Measurements from ENCODE around the gene POC1A.
"Not testable (repeated sequence)": the region's sequence is repeated elsewhere in the genome, so short reads cannot be mapped to it uniquely, and the experiment has no call there.

POC1A gene

DNA sequence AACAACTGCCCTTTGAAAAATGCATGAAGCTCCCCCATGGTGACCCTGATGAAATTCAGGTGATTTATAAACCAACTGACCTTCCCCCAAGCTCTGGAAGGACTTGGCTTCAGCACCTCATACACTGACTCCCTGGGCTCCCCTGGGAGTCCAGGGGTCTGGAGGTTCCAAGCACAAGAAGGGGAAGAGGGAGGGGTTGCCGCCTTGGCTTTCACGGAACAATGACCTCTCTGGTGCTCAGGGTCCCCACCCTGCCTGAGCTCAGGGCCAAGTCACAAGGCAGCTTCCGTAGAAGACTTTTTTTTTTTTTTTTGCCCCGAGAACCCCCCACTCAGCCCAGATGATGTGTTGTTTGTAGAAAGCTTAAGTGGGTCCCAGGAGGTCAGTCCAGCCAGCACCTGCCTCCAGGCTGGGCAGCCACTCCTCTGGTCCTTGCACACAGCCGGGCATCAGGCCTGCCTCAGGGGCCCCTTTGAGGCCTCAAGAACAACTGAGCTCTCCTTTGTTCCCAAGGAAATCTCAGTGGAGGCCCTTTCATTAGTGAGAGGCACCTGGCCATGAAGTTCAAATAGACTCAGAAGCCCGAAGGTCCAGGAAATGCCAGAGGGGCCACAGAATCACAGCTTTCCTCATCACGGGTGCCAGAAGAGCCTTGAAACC lies 29.7 kb upstream of the POC1A start:
- DNase-seq = no peak

DNA sequence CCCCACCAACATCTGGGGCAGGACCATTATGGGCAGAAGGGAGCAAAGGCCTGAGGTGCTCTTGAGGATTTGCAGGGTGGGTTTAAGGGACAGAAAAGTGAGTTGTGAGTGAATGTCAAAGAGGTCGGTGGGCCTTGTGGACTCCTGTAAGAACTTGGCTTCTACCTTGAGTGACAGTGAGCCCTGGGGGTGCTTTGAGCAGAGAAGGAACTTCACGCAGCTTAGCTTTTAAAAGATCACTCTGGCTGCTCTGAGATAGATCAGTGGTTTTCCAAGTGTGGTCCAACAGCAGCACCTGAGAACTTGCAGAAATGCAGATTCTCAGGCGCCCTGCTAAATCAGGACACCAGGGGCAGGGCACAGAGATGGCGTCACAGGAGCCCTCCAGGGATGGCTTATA lies 28.5 kb upstream of the POC1A start:
- DNase-seq = no peak

DNA sequence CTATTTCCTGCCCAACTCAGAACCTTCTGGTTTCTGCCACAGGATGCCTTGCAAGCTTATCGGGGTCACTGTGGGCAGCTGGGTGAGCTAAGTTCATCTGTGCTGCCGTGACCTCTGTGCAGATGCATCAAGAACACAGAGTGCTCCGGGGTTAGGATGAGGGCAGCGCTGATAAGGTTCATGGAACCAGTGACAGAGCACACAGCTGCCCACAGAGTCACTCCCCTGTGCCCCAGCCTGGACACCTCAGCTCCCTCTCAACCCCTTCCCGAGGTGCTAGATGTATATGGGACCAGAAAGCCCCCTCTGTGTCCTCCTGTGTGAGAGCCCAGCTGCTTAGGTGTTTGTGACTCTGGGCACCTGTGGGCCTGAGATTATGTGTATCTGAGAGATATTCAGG lies 28.0 kb upstream of the POC1A start:
- no peak for DNase-seq

GRCh38 chr3:52181543-52181942 lies 27.3 kb upstream of the POC1A start:
- DNase-seq = no peak

DNA sequence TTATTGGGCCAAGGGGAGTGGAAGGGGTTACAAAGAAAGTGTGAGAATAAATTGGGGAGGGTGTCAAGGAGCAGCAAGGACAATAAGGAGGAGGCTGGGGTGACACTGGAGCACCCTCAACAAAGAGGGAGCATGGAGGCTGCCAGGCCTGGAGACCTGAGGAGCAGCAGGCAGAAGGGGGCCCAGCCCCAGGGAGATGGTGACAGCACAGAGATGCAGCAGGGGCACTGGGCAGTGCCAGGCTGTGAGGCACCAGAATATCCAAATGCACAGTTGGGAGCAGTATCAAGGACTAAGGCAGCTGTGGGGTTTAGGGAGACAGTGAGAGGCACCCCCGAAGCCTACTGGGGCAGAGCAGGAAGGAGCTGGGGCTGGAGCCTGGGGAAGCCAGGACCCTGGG lies 24.3 kb upstream of the POC1A start:
- no peak for DNase-seq

DNA sequence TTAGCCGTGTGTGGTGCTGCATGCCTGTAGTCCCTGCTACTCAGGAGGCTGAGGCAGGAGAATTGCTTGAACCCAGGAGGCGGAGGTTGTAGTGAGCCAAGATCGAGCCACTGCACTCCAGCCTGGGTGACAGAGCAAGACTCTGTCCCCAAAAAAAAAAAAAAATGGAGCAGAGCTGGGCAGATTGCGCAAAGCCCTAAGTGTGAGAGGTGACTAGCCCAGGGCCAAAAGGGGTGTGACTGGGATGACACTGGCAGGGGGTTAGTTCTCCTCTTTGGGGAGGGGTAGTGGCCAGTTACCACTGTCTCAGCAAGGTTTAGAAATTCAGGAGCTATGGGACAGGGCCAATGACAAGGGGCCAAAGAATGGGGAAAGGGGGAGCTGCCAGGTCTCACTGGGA lies 23.9 kb upstream of the POC1A start:
- DNase-seq = not testable (repeated sequence)

- DNase-seq = no peak
These were observed 23.4 kb upstream of the POC1A start for GRCh38 chr3:52177701-52178042.

- DNase-seq = no peak
These were observed 22.9 kb upstream of the POC1A start for GRCh38 chr3:52176951-52177700.

DNA sequence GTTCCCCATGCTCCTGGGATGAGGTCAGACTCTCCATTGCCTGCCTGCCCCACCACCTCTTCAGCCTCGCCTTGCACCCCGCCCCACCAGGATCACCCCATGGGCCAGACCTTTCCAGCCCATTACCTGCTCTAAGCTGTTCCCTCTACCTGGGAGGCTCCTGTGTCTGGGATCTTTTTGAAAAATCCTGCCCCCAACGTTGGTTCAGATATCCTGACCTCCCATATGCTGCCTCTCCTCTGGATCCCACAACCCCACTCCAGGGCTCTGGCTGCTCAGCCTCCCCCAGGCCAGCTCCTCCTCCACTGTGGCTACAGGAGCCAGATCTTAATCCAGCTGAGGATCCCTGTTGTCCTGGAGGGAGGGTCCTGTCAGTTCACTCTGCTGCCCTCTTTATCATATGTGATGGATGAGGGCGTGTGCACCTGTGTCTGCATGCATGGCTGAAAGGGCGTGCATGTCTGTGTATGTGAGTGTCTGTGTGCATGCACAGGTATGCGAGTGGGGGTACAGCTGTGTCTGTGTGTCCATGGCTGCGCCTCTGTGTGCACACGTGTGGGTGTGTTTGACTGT lies 22.0 kb upstream of the POC1A start:
- DNase-seq = no peak

GRCh38 chr3:52175416-52176179 lies 21.4 kb upstream of the POC1A start:
- DNase-seq = no peak

DNA sequence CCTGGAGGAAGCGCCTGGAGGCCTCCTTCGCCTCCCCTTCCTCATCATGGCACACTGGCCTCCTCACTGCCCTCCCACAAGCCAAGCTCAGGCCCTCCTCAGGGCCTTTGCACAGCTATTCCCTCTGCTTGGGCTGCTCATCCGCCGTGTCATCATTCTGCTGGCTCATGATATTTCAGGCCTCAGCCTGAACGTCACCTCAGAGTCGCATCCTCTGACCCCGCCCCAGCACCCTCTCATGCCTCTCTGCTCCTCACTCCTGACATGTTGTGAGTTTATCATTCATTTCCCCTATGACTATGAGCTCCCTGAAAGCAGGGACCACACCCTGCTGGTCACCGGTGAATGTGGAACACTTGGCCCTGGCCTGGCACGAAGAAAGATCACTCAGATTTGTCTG lies 20.7 kb upstream of the POC1A start:
- no peak for DNase-seq

- DNase-seq = no peak
These were observed 18.9 kb upstream of the POC1A start for GRCh38 chr3:52173101-52173500.

- no peak for DNase-seq
These were observed 18.1 kb upstream of the POC1A start for GRCh38 chr3:52172262-52172757.

DNA sequence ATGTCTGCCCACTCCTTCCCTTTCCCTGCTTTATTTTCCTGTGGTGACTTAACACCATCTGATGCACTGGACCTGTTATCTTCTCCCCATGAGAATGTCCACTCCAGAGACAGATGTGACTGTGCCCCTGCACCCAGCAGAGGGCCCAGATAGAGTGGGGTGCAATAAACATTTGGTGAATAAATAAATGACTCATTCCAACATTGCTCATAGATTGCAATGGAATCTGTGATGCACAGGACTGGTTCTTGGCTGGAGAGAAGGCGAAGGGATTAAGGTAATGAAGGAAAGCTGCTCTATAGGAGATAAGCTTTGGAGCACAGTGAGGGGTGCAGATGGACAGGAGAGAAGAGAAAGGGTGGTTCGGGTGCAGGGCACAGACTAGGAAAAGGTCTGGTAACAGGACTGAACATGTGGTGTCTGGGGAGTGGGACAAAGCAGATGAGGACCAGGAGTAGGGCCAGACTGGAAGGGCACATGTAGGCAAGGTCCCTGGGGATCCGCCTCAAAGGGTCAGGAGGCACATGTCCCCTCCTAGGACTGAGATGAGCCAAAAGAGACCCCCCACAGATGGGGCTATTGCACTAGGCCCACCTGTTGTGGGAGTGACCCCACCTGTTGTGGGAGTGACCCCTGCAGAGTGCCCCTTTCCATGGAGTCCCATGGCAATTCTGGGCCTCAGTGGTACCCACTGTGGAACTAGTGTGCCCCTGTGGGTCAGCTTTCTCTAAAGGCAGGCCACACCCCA lies 17.5 kb upstream of the POC1A start:
- DNase-seq = no peak

DNA sequence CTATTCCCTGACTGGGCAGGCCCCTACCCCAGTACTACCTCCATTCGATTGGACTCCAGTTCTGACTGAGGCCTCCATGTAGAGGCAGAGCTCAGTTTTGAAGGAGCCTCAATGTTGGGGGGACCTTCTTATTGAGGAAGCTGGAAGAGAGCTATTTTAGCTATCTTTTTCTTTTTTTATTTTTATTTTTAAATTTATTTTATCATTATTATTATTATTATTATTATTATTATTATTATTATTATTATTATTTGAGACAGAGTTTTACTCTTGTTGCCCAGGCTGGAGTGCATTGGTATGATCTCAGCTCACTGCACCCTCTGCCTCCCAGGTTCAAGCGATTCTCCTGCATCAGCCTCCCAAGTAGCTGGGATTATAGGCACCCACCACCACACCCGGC lies 16.0 kb upstream of the POC1A start:
- not testable (repeated sequence) for DNase-seq

GRCh38 chr3:52167240-52167639 lies 13.0 kb upstream of the POC1A start:
- DNase-seq = peak; percentile 11

GRCh38 chr3:52162250-52162872 lies 8.1 kb upstream of the POC1A start:
- DNase-seq = no peak

DNA sequence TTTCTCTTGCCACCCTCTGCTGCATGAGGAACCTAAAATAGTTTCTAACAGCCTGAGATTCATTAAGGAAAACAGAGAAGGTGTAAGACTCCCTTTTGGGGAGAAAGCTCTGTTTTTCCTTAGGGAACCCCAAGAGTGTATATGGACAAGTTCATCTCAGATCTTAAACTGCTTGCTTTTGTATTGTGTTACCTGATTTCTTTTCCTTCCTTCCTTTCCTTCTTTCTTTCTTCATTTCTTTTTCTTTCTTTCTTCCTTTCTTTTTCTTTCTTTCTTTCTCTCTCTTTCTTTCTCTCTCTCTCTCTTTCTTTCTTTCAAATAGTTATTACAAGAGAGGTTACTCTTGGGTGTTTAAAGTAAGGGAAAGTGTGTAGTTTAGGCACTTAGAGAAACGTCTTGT lies 5.3 kb upstream of the POC1A start:
- no peak for DNase-seq

DNA sequence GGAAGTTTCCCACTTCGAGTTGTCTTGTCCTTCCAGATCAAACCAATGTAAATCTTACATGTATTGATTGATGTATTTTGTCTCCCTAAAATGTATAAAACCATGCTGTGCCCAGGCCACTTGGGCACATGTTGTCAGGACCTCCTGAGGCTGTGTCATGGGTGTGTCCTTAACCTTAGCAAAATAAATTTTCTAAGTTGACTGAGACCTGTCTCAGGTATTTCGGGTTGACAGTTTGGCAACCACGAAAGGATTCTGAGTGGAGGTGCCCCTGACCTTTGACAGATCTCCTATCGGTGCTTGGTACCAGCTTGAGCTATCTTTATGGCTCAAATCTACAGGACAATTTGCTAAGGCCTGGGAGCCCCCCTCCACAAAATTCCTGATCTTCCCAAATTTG lies 1.7 kb upstream of the POC1A start:
- DNase-seq = no peak

- peak; percentile 45 for DNase-seq
These were observed 680 bp downstream of the POC1A start for GRCh38 chr3:52153389-52154096.

GRCh38 chr3:52151991-52152390 lies 2.2 kb downstream of the POC1A start:
- DNase-seq = not testable (repeated sequence)

- no peak for DNase-seq
These were observed 3.4 kb downstream of the POC1A start for GRCh38 chr3:52150860-52151259.
